ENCODE measurements around the gene PARP12. TPM values are rescaled to one million over a fixed set of nuclear protein-coding genes. Genes with fewer than 3 reads are reported as not detected.

The PARP12 gene
- total and polyA plus RNA-seq, 10 of the 15 experiments (the other 5 are each of a cell fraction or from before 2014, with no cell fraction given) = 0.98 to 51.8 (median 18.0) TPM

DNA sequence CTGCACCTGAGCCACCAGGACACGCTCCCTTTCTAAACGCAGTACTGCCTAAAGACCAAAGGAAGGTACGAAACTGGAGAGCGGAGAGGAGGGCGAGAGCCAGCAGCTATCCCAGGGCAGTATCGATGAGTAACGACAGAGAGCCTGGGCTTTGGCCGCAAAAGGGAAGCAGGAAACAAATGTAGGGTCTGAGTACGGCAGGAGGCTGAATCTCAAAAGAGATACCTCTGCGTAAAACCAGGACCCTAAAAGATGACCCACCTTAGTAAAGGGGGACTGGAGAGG is 20.4 kb downstream of the PARP12 start:
- DNase-seq (ENCODE audit: low read depth, low spot score) (no peak), ATAC-seq (no peak), FAIRE-seq (no peak)
- in situ Hi-C loops (cut with MboI) = no loop called here
- Histone ChIP-seq H3K4me1 (ENCODE audit: control insufficient read depth, insufficient read depth, low read length) (no peaks in the 10 kb centered on the region), H4K20me1 (ENCODE audit: control insufficient read depth, insufficient read depth) (peaks cover 3% of the 10 kb centered on the region; the same call in 1 of the 2 replicates), H3K9ac (ENCODE audit: control insufficient read depth, insufficient read depth, low read length) (no peak overlapping the region), H3K27me3 (replicated peaks in 1 of 2; ENCODE audit: control insufficient read depth in 2 of 2, insufficient read depth in 2 of 2, low read length in 1 of 2) (no peaks in the 10 kb centered on the region), H3K27ac (ENCODE audit: control insufficient read depth, insufficient read depth) (no peak overlapping the region), H3K4me3 (no peak overlapping the region), H3K9me3 (replicated peaks; ENCODE audit: control insufficient read depth, insufficient read depth, low read length) (no peaks in the 10 kb centered on the region), H3K36me3 (ENCODE audit: control insufficient read depth in 2 of 2, insufficient read depth in 2 of 2, low read length in 1 of 2) (peaks cover 0 to 10% of the 10 kb centered on the region in 2 experiments; a peak in 3 of 4 replicates), H3K79me2 (ENCODE audit: control insufficient read depth, insufficient read depth, low read length) (no peaks in the 10 kb centered on the region), H2AFZ (ENCODE audit: control insufficient read depth, low read depth, low read length) (no peak overlapping the region), H3K4me2 (ENCODE audit: control insufficient read depth, insufficient read depth) (no peak overlapping the region)
- ChIA-PET SMC1A (ENCODE audit: uncharacterized antibody, unreplicated experiment) (no interaction called here), POLR2A (no interaction called here), CTCF (interaction anchor here (0.6 to 1.1 kb wide), 2 partner anchors 12 to 212 kb away, joined by 3 to 4 read pairs; no protein-coding TSS in a partner anchor), RAD21 (ENCODE audit: unreplicated experiment) (no interaction called here)
- BruUV-seq (replicated peaks) = no TSS peak
- no peak for TF ChIP-seq BACH1 (IDR thresholded peaks at IDR 0.05; ENCODE audit: borderline replicate concordance)
- 96% methylated on average over 10 of the region's 10 CpGs for WGBS (ENCODE audit: insufficient coverage, insufficient replicate concordance, low lambda C conversion rate, missing lambda C conversion rate)
- intact Hi-C loops (cut with micrococcal nuclease; ENCODE audit: unreplicated experiment) = no loop called here

DNA sequence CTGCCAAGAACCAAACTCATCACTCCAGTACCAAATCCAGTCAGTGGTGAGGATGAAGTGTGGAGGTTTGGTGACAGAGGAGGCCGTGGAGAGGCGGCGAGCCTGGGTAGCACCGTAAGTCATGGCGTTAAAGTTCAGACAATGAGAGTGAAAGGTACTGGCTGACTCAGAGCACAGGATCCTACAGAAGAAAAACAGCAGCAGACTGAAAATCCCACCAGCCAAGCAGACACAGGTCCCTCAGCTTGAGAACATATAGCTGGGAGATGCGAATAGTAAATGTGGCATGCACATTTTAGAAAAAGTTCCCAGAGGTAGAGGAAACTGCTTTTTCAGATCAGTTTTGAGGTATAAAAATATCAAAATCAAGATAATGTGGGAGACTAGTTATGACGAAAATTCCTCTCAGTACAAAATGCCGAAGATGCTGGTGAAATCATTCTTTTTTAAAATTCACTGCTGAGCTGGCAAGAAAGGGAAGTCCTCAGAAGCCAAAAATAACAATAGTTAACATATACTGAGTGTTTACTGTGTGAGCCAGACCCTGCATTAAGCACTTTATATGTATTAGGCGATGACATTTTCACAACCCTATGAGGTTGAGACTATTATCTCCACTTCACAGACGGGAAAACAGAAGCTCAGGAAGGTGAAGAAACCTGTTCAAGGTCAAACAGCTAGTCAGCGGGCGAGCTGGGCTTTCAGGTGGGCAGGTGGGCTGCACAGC is 20.9 kb downstream of the PARP12 start:
- no peaks in the 10 kb centered on the region for H3K79me2 ChIP-seq (ENCODE audit: control insufficient read depth, insufficient read depth, low read length)
- DNase-seq (ENCODE audit: low read depth, low spot score) (no peak), FAIRE-seq (no peak), ATAC-seq (no peak)
- peaks cover 3% of the 10 kb centered on the region; the same call in 1 of the 2 replicates for H4K20me1 ChIP-seq (ENCODE audit: control insufficient read depth, insufficient read depth)
- TF ChIP-seq EP300 (IDR thresholded peaks at IDR 0.05; ENCODE audit: borderline replicate concordance in 1 of 2, control insufficient read depth in 1 of 2, low read depth in 2 of 2, low read length in 2 of 2) = no peak
- no peak for TF ChIP-seq MTA3 (IDR thresholded peaks at IDR 0.05; ENCODE audit: borderline replicate concordance, low read length)
- H3K9me3 ChIP-seq (replicated peaks; ENCODE audit: control insufficient read depth, insufficient read depth, low read length) = no peaks in the 10 kb centered on the region
- no peak overlapping the region for H3K9ac ChIP-seq (ENCODE audit: control insufficient read depth, insufficient read depth, low read length)
- CTCF ChIA-PET = interaction anchor here (0.6 to 1.1 kb wide), 2 partner anchors 12 to 212 kb away, joined by 3 to 4 read pairs; no protein-coding TSS in a partner anchor
- H2AFZ ChIP-seq (ENCODE audit: control insufficient read depth, low read depth, low read length) = no peak overlapping the region
- SMC1A ChIA-PET (ENCODE audit: uncharacterized antibody, unreplicated experiment) = no interaction called here
- no peaks in the 10 kb centered on the region for H3K27me3 ChIP-seq (replicated peaks in 1 of 2; ENCODE audit: control insufficient read depth in 2 of 2, insufficient read depth in 2 of 2, low read length in 1 of 2)
- H3K4me1 ChIP-seq (ENCODE audit: control insufficient read depth, insufficient read depth, low read length) = no peaks in the 10 kb centered on the region
- in situ Hi-C loops (cut with MboI) = no loop called here
- no peak overlapping the region for H3K4me2 ChIP-seq (ENCODE audit: control insufficient read depth, insufficient read depth)
- peaks cover 0 to 11% of the 10 kb centered on the region in 2 experiments; a peak in 3 of 4 replicates for H3K36me3 ChIP-seq (ENCODE audit: control insufficient read depth in 2 of 2, insufficient read depth in 2 of 2, low read length in 1 of 2)
- RAD21 ChIA-PET (ENCODE audit: unreplicated experiment) = no interaction called here
- H3K27ac ChIP-seq (ENCODE audit: control insufficient read depth, insufficient read depth) = no peak overlapping the region
- intact Hi-C loops (cut with micrococcal nuclease; ENCODE audit: unreplicated experiment) = no loop called here
- POLR2A ChIA-PET = no interaction called here
- no peak overlapping the region for H3K4me3 ChIP-seq
- no TSS peak for BruUV-seq (replicated peaks)
- 91% methylated on average over 12 of the region's 12 CpGs for WGBS (ENCODE audit: insufficient coverage, insufficient replicate concordance, low lambda C conversion rate, missing lambda C conversion rate)
